ENCODE measurements around the gene MSH5.

DNA sequence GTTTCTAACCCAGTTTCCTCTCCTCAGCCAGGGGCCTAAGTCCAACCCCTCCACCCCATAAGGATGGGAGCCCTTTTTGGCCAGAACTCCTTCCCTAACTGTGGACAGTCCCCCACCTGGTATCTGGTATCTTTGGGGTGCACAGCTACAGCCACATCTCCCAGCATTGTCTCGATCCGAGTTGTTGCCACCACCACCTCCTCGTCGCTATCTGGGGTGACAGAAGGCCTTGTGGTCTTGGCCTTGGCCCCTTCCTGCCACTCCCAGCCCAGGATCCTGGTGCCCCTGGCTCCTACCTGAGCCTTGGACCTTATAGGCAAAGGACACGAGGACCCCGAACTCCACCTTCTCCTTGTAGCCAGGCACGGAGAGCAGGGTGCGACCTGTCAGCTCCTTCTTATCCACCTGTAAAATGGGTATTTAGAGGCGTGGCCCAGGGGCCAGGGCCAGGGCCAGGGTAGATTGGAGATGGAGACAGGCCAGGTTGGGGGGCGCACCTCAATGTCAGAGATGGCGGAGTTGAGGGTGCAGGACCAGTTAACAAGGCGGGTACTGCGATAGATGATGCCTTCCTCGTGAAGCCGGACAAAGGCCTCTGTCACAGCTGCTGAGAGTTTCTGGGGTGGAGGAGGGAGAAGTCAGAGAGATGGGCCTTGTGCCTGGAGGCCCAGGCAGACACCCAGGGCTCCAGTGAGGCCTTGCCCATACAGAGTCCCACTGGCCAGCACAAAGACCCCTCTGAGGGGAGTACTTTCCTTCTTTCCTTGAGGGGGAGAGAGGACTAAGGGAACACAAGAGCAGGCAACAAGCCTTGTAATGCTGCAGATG lies 44.5 kb downstream of the MSH5 start:
- TF ChIP-seq TEAD1 (CRISPR knock-in tag; IDR thresholded peaks at IDR 0.05) (no peak), ESRRA (CRISPR knock-in tag; IDR thresholded peaks at IDR 0.05; ENCODE audit: borderline replicate concordance) (no peak), SMAD4 (CRISPR knock-in tag; IDR thresholded peaks at IDR 0.05) (no peak), ZNF138 (CRISPR knock-in tag; conservative IDR thresholded peaks at IDR 0.05) (no peak), CTCF (IDR thresholded peaks at IDR 0.05) (no peak), ZNF423 (CRISPR knock-in tag; IDR thresholded peaks at IDR 0.05) (no peak), JUN (CRISPR knock-in tag; IDR thresholded peaks at IDR 0.05) (no peak), NR2C2 (CRISPR knock-in tag; IDR thresholded peaks at IDR 0.05) (no peak), ATF2 (CRISPR knock-in tag; IDR thresholded peaks at IDR 0.05; ENCODE audit: borderline replicate concordance, low read depth) (no peak), ZNF121 (CRISPR knock-in tag; IDR thresholded peaks at IDR 0.05) (no peak)
- TF ChIP-seq, protein P1, sequence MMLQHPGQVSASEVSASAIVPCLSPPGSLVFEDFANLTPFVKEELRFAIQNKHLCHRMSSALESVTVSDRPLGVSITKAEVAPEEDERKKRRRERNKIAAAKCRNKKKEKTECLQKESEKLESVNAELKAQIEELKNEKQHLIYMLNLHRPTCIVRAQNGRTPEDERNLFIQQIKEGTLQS (CRISPR knock-in tag; conservative IDR thresholded peaks at IDR 0.05), result no peak
- TF ChIP-seq, protein P2, sequence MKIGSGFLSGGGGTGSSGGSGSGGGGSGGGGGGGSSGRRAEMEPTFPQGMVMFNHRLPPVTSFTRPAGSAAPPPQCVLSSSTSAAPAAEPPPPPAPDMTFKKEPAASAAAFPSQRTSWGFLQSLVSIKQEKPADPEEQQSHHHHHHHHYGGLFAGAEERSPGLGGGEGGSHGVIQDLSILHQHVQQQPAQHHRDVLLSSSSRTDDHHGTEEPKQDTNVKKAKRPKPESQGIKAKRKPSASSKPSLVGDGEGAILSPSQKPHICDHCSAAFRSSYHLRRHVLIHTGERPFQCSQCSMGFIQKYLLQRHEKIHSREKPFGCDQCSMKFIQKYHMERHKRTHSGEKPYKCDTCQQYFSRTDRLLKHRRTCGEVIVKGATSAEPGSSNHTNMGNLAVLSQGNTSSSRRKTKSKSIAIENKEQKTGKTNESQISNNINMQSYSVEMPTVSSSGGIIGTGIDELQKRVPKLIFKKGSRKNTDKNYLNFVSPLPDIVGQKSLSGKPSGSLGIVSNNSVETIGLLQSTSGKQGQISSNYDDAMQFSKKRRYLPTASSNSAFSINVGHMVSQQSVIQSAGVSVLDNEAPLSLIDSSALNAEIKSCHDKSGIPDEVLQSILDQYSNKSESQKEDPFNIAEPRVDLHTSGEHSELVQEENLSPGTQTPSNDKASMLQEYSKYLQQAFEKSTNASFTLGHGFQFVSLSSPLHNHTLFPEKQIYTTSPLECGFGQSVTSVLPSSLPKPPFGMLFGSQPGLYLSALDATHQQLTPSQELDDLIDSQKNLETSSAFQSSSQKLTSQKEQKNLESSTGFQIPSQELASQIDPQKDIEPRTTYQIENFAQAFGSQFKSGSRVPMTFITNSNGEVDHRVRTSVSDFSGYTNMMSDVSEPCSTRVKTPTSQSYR (CRISPR knock-in tag; IDR thresholded peaks at IDR 0.05), result no peak
- TF ChIP-seq, protein P3, sequence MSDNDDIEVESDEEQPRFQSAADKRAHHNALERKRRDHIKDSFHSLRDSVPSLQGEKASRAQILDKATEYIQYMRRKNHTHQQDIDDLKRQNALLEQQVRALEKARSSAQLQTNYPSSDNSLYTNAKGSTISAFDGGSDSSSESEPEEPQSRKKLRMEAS (CRISPR knock-in tag; IDR thresholded peaks at IDR 0.05), result no peak
- TF ChIP-seq, protein P4, sequence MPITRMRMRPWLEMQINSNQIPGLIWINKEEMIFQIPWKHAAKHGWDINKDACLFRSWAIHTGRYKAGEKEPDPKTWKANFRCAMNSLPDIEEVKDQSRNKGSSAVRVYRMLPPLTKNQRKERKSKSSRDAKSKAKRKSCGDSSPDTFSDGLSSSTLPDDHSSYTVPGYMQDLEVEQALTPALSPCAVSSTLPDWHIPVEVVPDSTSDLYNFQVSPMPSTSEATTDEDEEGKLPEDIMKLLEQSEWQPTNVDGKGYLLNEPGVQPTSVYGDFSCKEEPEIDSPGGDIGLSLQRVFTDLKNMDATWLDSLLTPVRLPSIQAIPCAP (CRISPR knock-in tag; IDR thresholded peaks at IDR 0.05), result no peak

Measured in WTC11 (cell line).